Endothelial cell of umbilical vein (primary cell): ENCODE data around the gene KCNIP1. TPM values are rescaled to one million over a fixed set of nuclear protein-coding genes. Genes with fewer than 3 reads are reported as not detected.

Experiments
- BruUV-seq: library from RNA; stranded (reverse); fragments of 400-500 nt; replicated peaks from 2 replicates; lab custom pipeline; 2021; lab: Mats Ljungman, UMichigan
- CTCF ChIA-PET: fragments of 300-600, 350-600 bp; sonication (Branson Sonifier 250); formaldehyde crosslinking; loops from one replicate; lab custom pipeline; 2021; ENCODE audit warnings: antibody characterized with exemption, inconsistent platforms; lab: Charles Lee
- POLR2A ChIA-PET: fragments of 300-600, 350-600 bp; sonication (Branson Sonifier 250); formaldehyde crosslinking; loops from one replicate; lab custom pipeline; 2021; ENCODE audit warnings: antibody characterized with exemption, inconsistent platforms; lab: Charles Lee
- DNase-seq: peaks from one replicate; pipeline ENCODE4 v3.0.0-alpha.2; 2011; ENCODE audit warnings: low read depth, low spot score
- FAIRE-seq: peaks from 2 replicates; lab custom pipeline; 2011; peaks lifted over from hg19 to GRCh38; lab: Jason Lieb, UNC
- H2AFZ ChIP-seq: 2 replicates; pipeline ENCODE4 v1.6.0; 2012; ENCODE audit warnings: low read depth, low read length, control low read depth, inconsistent platforms
- H3K27ac ChIP-seq: 2 replicates; pipeline ENCODE4 v1.5.1; 2011; ENCODE audit warnings: low read depth, mild to moderate bottlenecking, control low read depth, low read length, moderate library complexity; ENCODE audit not compliant: insufficient read depth
- H3K27me3 ChIP-seq, 2 experiments: 2 replicates each; pipeline versions ENCODE4 v1.6.0 to v1.6.1; 2011; ENCODE audit warnings: low read length in 2 of 2, mixed read lengths in 1 of 2; ENCODE audit not compliant: control insufficient read depth in 2 of 2, insufficient read depth in 2 of 2
- H3K36me3 ChIP-seq, 2 experiments: 2 replicates in 1 of 2; 3 replicates in 1 of 2; pipeline ENCODE4 v1.5.1; 2011; ENCODE audit warnings: low read length in 2 of 2, mild to moderate bottlenecking in 1 of 2, moderate library complexity in 1 of 2; ENCODE audit not compliant: control insufficient read depth in 2 of 2, insufficient read depth in 2 of 2; ENCODE audit errors: extremely low read depth in 1 of 2
- H3K4me1 ChIP-seq: 3 replicates; pipeline ENCODE4 v1.5.1; 2011; ENCODE audit warnings: mild to moderate bottlenecking, low read length; ENCODE audit not compliant: control insufficient read depth, insufficient read depth; ENCODE audit errors: extremely low read depth
- H3K4me2 ChIP-seq: 2 replicates; pipeline ENCODE4 v1.6.1; 2011; ENCODE audit warnings: low read length, control low read depth, mixed read lengths; ENCODE audit not compliant: insufficient read depth
- H3K4me3 ChIP-seq, 3 experiments: fragments of 200-600 bp in 1 of 3; sonication (generic), shearing (Covaris generic) in 1 of 3; replicated peaks in 1 of 3; 2 replicates each; pipeline ENCODE4 v1.5.1; 2011 to 2016; ENCODE audit warnings: control low read depth in 3 of 3, low read length in 3 of 3, mild to moderate bottlenecking in 2 of 3, inconsistent platforms in 1 of 3, low read depth in 1 of 3, moderate library complexity in 1 of 3; ENCODE audit not compliant: insufficient read depth in 1 of 3
- H3K79me2 ChIP-seq: 2 replicates; pipeline ENCODE4 v1.6.0; 2012; ENCODE audit warnings: low read length, inconsistent platforms; ENCODE audit not compliant: control insufficient read depth, insufficient read depth
- H3K9ac ChIP-seq: replicated peaks from 2 replicates; pipeline ENCODE3; 2011; ENCODE audit warnings: low read length, control low read depth; ENCODE audit not compliant: insufficient read depth; ENCODE audit errors: extremely low read depth
- H3K9me1 ChIP-seq: replicated peaks from 3 replicates; pipeline ENCODE4 v1.6.0; 2011; ENCODE audit warnings: mild to moderate bottlenecking, low read length; ENCODE audit not compliant: control insufficient read depth, insufficient read depth; ENCODE audit errors: extremely low read depth
- H3K9me3 ChIP-seq: replicated peaks from 2 replicates; pipeline ENCODE4 v1.5.1; 2012; ENCODE audit warnings: low read length, inconsistent platforms; ENCODE audit not compliant: control insufficient read depth, insufficient read depth
- H4K20me1 ChIP-seq: replicated peaks from 2 replicates; pipeline ENCODE3; 2011; ENCODE audit warnings: mild to moderate bottlenecking, low read length; ENCODE audit not compliant: control insufficient read depth, insufficient read depth; ENCODE audit errors: extremely low read depth
- CTCF ChIP-seq, 2 donors: IDR thresholded peaks; 1 replicate in 1 of 2; 2 replicates in 1 of 2; pipeline ENCODE4 v1.5.1; 2011; ENCODE audit warnings: low read length in 2 of 2, mild to moderate bottlenecking in 2 of 2, moderate library complexity in 2 of 2, control low read depth in 1 of 2, inconsistent platforms in 1 of 2, low read depth in 1 of 2; ENCODE audit not compliant: insufficient read depth in 1 of 2; ENCODE audit errors: extremely low read depth in 1 of 2
- GATA2 ChIP-seq: IDR thresholded peaks from 2 replicates; pipeline ENCODE4 v1.7.0; 2011; ENCODE audit warnings: low read depth, mild to moderate bottlenecking, moderate library complexity, mixed read lengths, low read length; ENCODE audit not compliant: insufficient read length, insufficient read depth
- JUN ChIP-seq: IDR thresholded peaks from 2 replicates; pipeline ENCODE4 v1.6.1; 2011; ENCODE audit warnings: borderline replicate concordance, low read depth; ENCODE audit not compliant: insufficient read length, insufficient read depth
- MYC ChIP-seq: IDR thresholded peaks from one replicate; pipeline ENCODE4 v1.6.1; 2011; ENCODE audit warnings: mild to moderate bottlenecking, low read depth, low read length
- POLR2AphosphoS5 ChIP-seq: IDR thresholded peaks from 2 replicates; pipeline ENCODE4 v1.6.1; 2012; ENCODE audit warnings: low read depth, mild to moderate bottlenecking, control low read depth, low read length, moderate library complexity; ENCODE audit not compliant: insufficient read depth
- dilution Hi-C: fragments of 300-500 bp; cut with MboI; formaldehyde crosslinking; loops from one replicate; pipeline ENCODE4 v1.15.0; 2019; ENCODE audit warnings: low sequenced_read_pairs; ENCODE audit not compliant: extremely low pct_ligation_motif_present
- intact Hi-C: fragments of 100-400 bp; cut with micrococcal nuclease; formaldehyde crosslinking; loops from one replicate; pipeline ENCODE4 v1.10.0; 2022
- polyA plus RNA-seq, 4 experiments: library from polyadenylated mRNA; depleted of rRNA in 3 of 4; stranded (reverse) in 3 of 4; unstranded in 1 of 4; fragments of >200 nt; gene quantifications; 2 replicates each; pipeline versions ENCODE4 v1.2.1 to v1.2.3, GENCODE V29; 2011 to 2012; ENCODE audit warnings: missing spikeins in 1 of 4
- total RNA-seq: library from RNA; stranded (reverse); gene quantifications from 2 replicates; pipeline ENCODE4 v1.2.3, GENCODE V29; 2021

Gene KCNIP1
- total and polyA plus RNA-seq, 2 donors (not counting 3 experiments of a cell fraction or from before 2014, with no cell fraction given), result 0.15 TPM; not detected in 1

GRCh38 chr5:170464280-170465127 lies 39.3 kb upstream of the KCNIP1 start:
- Histone ChIP-seq H3K4me1 (peaks cover 16% of the 10 kb centered on the region), H3K27ac (no peak overlapping the region), H3K9ac (no peak overlapping the region), H3K4me2 (no peak overlapping the region), H3K79me2 (no peaks in the 10 kb centered on the region), H2AFZ (no peak overlapping the region), H3K4me3 (no peak overlapping the region), H3K9me1 (no peaks in the 10 kb centered on the region), H3K27me3 (peaks cover 0 to 3% of the 10 kb centered on the region in 2 experiments), H3K36me3 (no peaks in the 10 kb centered on the region), H3K9me3 (no peaks in the 10 kb centered on the region), H4K20me1 (no peaks in the 10 kb centered on the region)
- TF ChIP-seq MYC (no peak), CTCF (IDR thresholded peaks at IDR 0.05; ENCODE audit: extremely low read depth in 1 of 2, insufficient read depth in 1 of 2, low read depth in 1 of 2, low read length in 2 of 2) (no peak), GATA2 (no peak), POLR2AphosphoS5 (no peak), JUN (no peak)
- DNase-seq (no peak), FAIRE-seq (no peak)
- dilution Hi-C loops (no loop called here), intact Hi-C loops (no loop called here)
- no TSS peak for BruUV-seq
- CTCF ChIA-PET, result interaction anchor here (0.6 to 2.0 kb wide), 4 partner anchors 9 to 169 kb away, joined by 3 to 8 read pairs (median 4); no protein-coding TSS in a partner anchor
- POLR2A ChIA-PET, result no interaction called here
